ENCODE data around the gene PROCA1. TPM values are rescaled to one million over a fixed set of nuclear protein-coding genes. Genes with fewer than 3 reads are reported as not detected.

PROCA1 gene
- total and polyA plus RNA-seq, 12 donors, result 0.74 to 4.9 (median 1.3) TPM

DNA sequence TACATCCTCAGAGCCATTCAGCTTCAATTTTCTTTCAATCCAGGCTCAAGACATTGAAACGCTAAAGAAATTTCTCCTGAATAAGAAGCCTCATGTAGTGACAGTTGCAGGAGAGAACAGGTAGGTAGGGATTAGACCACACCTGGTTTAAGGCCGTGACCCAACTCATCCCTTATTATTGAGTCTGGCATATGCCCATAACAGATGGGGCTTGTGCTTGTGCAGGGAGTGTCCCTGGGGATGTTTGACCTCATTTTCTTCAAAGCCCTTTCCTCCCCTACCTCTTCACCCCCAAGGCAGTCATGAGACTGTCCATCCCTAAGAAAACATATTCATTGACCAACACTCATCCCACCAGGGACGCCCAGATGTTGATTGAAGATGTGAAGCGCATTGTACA, 25.4 kb downstream of the PROCA1 start:
- Histone ChIP-seq H3K4me1 (peaks cover 0 to 4% (median 0%) of the 10 kb centered on the region in 9 donors), H3K27ac (no peak overlapping the region), H3K4me3 (no peak overlapping the region), H3K9me3 (no peaks in the 10 kb centered on the region), H3K27me3 (no peaks in the 10 kb centered on the region), H3K36me3 (peaks cover 34 to 100% (median 99%) of the 10 kb centered on the region in 9 donors)
- WGBS, 2 donors, result 84 to 89% methylated on average over 4 of the region's 4 CpGs
- DNase-seq, result no peak
- ATAC-seq, result no peak
- intact Hi-C loops (cut with DNase I), result no loop called here
- TF ChIP-seq, protein P1, sequence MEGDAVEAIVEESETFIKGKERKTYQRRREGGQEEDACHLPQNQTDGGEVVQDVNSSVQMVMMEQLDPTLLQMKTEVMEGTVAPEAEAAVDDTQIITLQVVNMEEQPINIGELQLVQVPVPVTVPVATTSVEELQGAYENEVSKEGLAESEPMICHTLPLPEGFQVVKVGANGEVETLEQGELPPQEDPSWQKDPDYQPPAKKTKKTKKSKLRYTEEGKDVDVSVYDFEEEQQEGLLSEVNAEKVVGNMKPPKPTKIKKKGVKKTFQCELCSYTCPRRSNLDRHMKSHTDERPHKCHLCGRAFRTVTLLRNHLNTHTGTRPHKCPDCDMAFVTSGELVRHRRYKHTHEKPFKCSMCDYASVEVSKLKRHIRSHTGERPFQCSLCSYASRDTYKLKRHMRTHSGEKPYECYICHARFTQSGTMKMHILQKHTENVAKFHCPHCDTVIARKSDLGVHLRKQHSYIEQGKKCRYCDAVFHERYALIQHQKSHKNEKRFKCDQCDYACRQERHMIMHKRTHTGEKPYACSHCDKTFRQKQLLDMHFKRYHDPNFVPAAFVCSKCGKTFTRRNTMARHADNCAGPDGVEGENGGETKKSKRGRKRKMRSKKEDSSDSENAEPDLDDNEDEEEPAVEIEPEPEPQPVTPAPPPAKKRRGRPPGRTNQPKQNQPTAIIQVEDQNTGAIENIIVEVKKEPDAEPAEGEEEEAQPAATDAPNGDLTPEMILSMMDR (IDR thresholded peaks at IDR 0.05), result no peak

DNA sequence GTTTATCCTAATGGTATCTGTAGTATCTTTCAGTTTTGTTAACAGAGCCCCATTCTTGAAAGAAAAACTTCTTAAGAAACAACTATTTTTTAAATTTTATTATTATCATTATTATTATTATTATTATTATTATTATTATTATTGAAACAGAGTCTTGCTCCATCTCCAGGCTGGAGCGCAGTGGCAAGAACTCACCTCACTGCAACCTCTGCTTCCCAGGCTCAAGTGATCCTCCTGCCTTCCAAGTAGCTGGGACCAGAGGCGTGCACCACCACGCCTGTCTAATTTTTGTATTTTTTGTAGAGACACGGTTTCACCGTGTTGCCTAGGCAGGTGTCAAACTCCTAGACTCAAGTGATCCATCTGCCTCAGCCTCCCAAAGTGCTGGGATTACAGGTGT, 26.3 kb downstream of the PROCA1 start:
- H3K9me3 ChIP-seq, result no peaks in the 10 kb centered on the region
- peaks cover 0 to 4% (median 0%) of the 10 kb centered on the region in 9 donors for H3K4me1 ChIP-seq
- DNase-seq (no peak), ATAC-seq (no peak)
- H3K27me3 ChIP-seq, result no peaks in the 10 kb centered on the region
- 91 to 95% methylated on average over 5 of the region's 5 CpGs for WGBS, 2 donors
- peaks cover 28 to 100% (median 98%) of the 10 kb centered on the region in 9 donors for H3K36me3 ChIP-seq
- TF ChIP-seq, protein P1 (IDR thresholded peaks at IDR 0.05), result no peak
- intact Hi-C loops (cut with DNase I), result no loop called here
- no peak overlapping the region for H3K4me3 ChIP-seq
- no peak overlapping the region for H3K27ac ChIP-seq

DNA sequence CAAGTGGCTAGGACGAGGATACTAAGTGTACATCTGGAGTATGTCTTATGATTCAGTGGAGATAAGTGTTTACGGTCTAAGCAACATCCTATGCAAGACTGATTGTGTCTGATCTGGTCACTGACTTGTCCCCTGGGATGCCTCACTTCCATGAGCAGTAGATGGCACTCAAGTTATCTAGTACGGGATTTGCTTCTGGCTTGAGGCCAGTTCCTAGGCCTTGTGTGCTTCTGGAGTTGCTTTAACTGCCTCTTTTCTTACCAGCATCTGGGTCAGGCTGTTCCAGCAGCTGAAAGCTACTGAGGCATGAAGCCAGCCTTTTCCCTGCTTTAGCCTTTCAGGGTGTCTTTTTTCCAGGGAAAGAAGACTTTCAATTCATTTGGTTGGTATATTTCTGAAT, 26.7 kb downstream of the PROCA1 start:
- peaks cover 28 to 100% (median 97%) of the 10 kb centered on the region in 9 donors for H3K36me3 ChIP-seq
- intact Hi-C loops (cut with DNase I), result no loop called here
- peak in 3 of 8 donors; percentile 38 to 44 (median 43) for ATAC-seq
- no peak overlapping the region for H3K27ac ChIP-seq
- WGBS, 2 donors, result 24 to 27% methylated on average over 3 of the region's 3 CpGs
- no peak overlapping the region for H3K4me3 ChIP-seq
- no peak for DNase-seq
- TF ChIP-seq, protein P1 (IDR thresholded peaks at IDR 0.05), result peak in 2 of 9 donors; percentile 10 to 22
- peaks cover 0 to 4% (median 0%) of the 10 kb centered on the region in 9 donors for H3K4me1 ChIP-seq
- H3K9me3 ChIP-seq, result no peaks in the 10 kb centered on the region
- H3K27me3 ChIP-seq, result no peaks in the 10 kb centered on the region

DNA sequence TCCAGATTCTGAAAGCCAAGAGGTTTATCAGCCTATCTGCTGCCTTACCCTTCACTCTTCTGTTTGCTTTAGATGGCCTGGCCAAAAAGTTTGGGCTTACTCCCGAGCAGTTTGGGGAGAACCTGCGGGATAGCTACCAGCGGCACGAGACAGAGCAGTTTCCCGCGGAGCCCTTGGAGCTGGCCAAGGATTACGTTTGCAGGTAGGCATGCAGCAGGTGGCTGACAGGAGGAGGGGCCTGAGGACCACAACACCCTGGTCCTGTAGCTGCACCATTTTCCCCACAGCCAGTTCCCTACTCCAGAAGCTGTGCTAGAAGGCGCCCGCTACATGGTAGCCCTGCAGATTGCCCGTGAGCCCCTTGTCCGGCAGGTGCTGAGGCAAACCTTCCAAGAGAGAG, 29.0 kb downstream of the PROCA1 start:
- no peak for DNase-seq
- WGBS, 2 donors, result 92 to 97% methylated on average over 11 of the region's 11 CpGs
- Histone ChIP-seq H3K4me1 (peaks cover 0 to 4% (median 0%) of the 10 kb centered on the region in 9 donors), H3K27me3 (no peaks in the 10 kb centered on the region), H3K4me3 (no peak overlapping the region), H3K27ac (no peak overlapping the region), H3K9me3 (no peaks in the 10 kb centered on the region), H3K36me3 (peaks cover 13 to 100% (median 98%) of the 10 kb centered on the region in 9 donors)
- ATAC-seq, result peak in 1 of 8 donors; percentile 12
- intact Hi-C loops (cut with DNase I), result no loop called here
- TF ChIP-seq, protein P1 (IDR thresholded peaks at IDR 0.05), result no peak

All from heart right ventricle (tissue), 16 donors.